ENCODE data around the gene CD74. TPM values are rescaled to one million over a fixed set of nuclear protein-coding genes. Genes with fewer than 3 reads are reported as not detected.
A peak's percentile ranks its signal among the peaks of the same experiment; 100 is the strongest.
"Not testable (repeated sequence)": the region's sequence is repeated elsewhere in the genome, so short reads cannot be mapped to it uniquely, and the experiment has no call there.

Gene CD74
- total RNA-seq, 1 donor from 2014 or later: 31.1 TPM

DNA sequence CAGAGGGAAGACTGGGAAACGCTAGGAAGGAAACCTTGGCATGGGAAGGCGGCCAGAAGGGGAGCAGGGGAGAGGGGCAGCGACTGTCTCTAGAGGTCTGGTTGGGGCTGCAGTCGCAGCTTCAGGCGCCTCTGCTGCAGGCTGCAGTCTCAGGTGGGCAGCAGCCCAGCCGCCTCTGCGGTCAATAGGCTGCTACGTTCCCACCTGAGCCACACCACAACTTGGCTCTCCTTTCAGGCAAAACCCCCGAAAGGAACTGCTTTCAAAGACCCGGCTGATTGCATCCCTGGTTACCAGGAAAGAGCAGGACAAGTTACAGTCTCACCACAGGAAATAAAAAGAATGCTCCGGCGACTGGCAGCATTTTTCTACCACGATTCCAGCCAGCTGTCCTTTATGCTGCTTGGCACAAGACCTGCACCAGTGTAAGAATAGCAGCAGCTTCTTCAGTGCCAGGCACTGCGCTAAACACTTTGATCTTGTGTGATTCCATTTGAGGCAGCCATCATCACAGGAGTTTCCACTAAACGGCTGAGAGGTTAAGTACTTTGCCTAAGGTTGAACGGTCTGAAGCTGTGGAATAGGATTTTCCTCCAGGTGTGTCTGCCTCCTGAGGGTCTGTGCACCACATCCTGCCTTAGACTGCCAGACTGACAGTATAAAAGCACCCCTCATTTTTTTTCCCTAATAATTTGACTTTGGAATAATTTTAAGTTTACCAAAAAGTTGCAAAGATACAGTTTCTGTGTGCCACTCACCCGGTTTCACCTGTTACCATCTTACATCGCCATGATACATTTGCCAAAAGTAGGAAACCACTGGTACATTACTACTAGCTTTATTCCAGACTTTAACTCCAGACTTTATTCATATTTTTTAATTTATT lies 29.3 kb upstream of the CD74 start:
- DNase-seq (ENCODE audit: low spot score): no peak

DNA sequence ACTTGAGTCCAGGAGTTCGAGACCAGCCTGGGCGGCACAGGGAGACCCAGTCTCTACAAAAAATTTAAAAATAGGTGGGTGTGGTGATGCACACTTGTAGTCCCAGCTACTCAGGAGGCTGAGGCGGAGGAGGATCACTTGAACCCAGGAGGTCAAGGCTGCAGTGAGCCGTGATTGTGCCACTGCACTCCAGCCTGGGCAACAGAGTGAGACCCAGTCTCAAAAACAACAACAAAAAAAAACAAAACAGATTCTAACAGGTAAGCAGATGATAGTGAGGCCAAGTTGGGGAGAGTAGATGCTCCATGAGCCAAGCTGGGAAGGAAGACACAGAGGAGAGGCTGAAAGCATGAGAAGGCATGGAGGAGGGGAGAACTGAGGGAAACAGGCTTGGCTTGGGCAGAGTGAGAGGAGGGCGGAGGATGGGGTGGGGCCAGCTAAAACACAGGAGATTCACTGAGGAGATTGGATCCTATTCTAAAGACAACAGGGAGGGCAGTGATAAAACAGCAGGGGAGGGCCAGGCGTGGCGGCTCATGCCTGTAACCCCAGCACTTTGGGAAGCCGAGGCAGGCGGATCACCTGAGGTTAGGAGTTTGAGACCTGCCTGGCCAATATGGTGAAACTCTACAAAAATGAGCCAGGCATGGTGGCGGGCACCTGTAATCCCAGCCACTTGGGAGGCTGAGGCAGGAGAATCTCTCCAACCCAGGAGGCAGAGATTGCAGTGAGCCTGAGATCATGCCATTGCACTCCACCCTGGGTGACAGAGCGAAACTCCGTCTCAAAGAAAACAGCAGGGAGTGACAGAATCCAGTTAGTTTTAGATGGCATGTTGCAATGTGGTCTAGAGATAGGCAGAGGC lies 28.5 kb upstream of the CD74 start:
- DNase-seq (ENCODE audit: low spot score): no peak

DNA sequence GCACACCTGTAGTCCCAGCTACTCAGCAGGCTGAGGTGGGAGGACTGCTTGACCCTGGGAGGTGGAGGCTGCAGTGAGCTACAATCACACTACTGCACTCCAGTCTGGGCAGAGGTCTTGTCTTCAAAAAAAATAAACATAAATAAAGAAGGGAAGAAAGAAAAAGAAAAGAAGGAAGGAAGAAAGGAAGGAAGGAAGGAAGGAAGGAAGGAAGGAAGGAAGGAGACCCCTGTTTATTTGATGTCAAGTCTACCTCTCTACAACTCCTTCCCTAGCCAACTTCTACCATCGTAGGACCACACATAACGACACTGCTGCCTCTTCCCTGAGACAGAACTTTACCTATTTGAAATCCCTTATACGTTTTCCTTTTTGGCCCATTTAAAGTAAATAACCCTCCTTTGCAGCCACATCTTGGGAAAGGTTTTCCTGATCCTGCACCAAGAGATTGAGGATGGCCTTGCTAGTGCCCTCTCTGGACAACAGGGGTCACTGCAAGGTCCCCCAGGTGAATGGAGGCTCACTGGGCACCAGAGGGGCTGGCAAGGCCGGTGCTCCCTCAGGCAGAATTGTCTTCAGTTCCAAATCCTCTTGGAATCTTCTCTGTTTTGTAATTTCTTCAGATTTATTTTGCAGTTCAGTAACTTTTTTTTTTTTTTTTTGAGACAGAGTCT lies 26.3 kb upstream of the CD74 start:
- no peak for DNase-seq (ENCODE audit: low spot score)

DNA sequence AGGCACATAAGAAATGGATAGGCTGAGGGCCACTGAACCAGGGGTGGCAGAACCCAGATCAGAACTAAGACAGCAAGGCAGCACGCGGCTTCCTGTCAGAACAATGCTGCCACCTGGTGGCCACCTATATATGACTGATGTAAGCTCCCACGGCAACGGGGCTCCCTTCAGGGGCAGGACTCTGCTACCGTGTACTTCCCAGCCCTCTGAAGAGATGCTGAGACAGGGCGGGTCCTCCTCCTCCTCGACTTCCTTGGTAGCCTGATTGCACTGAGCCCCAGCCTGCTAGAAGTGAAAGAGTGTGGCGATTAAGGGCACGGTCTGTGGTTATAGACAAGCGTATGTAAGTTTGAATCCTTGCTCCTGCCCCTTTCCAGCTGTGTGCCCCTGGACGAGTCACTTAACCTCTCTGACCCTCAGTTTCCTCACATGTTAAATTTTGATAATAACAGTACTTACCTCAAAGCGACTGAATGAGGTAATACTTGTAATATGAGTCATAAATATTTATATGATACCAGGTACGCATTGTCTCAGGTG lies 23.5 kb upstream of the CD74 start:
- DNase-seq (ENCODE audit: low spot score): peak; percentile 88

DNA sequence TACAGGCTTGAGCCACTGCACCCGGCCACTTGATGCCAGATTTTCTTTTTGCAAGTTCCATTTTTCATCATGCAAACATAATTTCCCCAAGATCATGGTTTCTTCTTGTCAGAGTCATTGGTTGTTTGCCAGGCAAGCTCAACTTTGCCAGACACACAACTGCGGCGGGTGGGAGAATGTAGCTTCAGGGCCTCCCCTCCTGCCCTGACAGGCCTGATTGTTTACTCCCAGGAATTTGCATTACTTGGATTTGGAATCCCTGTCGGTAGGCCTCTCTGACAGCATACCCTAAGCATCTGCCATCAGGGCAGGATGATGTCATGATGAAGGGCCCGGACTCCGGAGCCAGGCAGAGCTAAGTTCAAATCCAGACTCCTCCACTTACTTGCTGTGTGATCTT lies 21.8 kb upstream of the CD74 start:
- peak; percentile 91 for DNase-seq (ENCODE audit: low spot score)

DNA sequence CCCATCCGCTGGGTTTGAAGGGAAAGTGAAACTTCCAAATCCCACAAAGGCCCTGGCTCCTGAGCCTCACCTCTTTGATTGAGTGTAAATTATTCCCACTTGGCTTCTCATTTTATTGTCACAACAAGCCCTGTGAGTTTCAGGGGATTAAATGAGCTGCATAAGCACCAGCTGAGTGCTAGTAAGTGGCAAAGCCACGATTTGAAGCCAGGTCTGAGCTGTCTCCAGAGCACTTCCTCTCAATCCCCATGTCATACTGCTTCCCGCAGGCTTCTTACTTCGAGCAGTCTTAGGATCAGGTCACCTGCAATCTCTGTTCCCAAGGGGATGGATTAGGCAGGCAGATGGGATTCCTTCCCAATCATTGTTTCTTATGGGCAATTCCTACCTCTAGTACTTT lies 18.9 kb upstream of the CD74 start:
- DNase-seq (ENCODE audit: low spot score): no peak

DNA sequence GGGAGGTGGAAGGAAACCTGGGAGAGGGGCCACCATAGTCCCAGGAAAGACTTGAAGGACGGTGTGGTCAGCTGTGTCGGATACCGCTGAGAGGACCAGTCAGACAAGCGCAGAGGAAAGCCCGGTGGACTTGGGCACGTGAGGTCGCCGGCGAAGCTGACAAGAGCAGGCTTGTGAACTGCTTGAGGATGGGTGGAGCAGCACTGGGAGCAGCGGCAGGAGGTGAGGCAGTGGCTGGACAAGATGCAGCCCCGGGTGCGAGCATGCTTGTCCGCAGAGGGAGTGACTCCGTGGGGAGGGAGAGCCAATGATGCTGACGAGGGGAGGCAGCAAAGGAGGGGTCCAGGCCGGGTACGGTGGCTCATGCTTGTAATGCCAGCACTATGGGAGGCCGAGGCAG lies 18.3 kb upstream of the CD74 start:
- DNase-seq (ENCODE audit: low spot score): no peak

DNA sequence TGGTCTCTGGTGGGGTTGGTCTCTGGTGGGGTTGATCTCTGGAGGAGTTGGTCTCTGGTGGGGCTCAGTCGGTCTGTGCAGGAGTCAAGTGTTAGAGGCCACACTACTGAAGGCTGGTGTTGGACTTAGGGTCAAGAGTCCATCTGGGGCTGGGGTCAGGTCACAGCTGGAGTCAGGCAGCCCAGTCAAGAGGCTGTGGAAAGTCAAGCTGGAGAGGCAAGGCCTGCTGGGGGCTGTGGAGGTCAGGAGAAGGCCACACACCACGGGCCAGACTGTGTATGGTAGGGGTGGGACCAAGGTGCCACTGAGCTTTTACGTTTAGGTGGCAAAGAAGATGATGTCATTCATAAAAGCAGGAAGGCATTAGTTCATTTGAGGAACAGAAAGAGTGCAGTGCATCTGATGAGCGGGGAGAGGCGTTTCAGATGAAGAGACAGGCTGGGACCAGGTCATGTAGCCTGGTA lies 16.7 kb upstream of the CD74 start:
- no peak for DNase-seq (ENCODE audit: low spot score)

DNA sequence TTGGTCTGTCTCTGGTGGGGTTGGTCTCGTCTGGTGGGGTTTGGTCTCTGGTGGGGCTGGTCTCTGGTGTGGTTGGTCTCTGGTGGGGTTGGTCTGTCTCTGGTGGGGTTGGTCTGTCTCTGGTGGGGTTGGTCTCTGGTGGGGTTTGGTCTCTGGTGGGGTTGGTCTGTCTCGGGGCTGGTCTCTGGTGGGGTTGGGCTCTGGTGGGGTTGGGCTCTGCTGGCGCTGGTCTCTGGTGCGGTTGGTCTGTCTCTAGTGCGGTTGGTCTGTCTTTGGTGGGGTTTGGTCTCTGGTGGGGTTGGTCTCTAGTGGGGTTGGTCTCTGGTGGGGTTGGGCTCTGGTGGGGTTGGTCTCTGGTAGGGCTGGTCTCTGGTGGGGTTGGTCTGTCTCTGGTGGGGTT lies 16.3 kb upstream of the CD74 start:
- DNase-seq (ENCODE audit: low spot score): no peak

DNA sequence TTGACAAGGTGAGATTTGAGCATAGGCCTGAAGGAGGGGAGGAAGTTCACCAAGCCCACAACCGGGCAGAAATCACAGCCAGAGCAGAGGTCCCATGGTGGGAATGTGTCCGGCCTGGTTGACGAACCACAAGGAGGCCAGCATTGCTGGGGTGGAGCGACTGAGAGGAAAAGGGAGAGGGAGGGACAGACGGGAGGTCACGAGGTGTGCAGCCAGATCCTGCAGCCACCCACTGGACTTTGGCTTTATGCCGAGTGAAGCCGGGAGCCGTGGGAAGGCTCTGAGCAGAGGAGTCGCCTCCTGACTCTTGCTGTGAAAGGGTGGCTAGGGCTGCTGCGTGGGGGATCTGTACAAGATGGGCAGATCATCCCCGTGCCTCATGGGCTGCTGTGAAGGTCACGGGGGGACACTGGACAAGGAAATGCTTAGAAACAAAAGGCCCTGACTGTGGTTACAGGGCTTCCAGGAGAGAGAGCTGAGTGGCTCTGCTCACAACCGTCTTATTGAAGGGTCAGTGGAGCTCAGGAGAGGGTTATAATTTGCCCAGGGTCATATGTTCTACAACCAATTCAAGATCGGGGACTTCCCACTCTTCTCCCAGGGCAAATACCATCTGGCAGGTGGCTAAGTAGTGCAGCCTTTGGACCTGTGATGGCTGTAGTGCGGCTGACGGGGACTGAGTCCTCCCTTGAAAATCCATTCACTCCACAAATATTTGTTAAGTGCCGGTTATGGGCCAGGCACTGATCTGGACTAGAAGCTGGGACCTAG lies 15.6 kb upstream of the CD74 start:
- DNase-seq (ENCODE audit: low spot score): no peak

DNA sequence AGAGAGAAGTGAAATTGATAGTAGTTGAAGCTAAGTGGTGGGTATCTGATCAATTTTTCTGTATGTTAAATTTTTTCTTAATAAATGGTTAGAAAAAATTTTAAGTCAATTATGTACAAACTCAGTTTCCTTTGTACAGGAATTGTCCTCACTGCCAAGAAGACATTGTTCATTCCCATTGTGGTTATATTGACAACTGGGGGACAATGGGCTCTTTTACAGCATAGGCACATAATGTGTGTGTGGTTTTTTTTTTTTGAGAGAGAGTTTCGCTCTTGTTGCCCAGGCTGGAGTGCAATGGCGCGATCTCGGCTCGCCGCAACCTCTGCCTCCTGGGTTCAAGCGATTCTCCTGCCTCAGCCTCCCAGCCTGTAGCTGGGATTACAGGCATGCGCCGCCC lies 13.5 kb upstream of the CD74 start:
- DNase-seq (ENCODE audit: low spot score): not testable (repeated sequence)

DNA sequence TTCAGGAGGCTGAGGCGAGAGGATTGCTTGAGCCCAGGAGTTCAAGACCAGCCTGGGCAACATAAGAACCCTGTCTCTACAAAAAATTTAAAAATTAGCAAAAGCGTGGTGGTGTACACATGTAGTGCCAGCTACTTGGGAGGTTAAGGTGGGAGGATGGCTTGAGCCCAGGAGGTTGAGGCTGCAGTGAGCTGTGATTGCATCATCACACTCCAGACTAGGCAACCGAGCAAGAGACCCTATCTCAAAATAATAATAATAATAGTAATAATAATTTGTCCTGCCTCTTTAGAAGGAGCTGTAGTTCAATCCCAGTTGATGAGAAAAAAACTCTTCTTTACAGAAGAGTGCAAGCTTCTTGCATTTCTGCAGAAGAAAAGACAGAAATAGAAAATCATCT lies 10.0 kb upstream of the CD74 start:
- DNase-seq (ENCODE audit: low spot score): no peak

DNA sequence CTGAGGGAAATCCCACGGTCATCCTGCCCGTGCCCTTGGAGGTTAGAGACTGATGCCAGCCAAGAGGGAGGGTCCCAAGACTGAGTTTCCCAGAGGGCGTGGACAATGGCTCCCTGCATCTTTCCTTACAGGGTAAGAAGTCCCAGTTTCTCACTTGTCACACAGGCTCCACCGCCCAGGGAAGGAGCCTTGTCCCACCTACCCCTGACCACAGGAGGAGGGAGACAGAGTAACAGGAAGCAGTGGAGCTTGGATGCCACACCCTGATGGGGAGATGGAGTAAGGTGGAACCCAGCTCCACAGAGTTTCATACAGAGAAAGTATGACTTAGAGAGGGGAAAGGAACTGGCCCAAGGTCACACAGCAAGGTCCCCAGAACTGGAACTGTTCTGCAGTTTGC lies 9.4 kb upstream of the CD74 start:
- DNase-seq (ENCODE audit: low spot score): no peak

DNA sequence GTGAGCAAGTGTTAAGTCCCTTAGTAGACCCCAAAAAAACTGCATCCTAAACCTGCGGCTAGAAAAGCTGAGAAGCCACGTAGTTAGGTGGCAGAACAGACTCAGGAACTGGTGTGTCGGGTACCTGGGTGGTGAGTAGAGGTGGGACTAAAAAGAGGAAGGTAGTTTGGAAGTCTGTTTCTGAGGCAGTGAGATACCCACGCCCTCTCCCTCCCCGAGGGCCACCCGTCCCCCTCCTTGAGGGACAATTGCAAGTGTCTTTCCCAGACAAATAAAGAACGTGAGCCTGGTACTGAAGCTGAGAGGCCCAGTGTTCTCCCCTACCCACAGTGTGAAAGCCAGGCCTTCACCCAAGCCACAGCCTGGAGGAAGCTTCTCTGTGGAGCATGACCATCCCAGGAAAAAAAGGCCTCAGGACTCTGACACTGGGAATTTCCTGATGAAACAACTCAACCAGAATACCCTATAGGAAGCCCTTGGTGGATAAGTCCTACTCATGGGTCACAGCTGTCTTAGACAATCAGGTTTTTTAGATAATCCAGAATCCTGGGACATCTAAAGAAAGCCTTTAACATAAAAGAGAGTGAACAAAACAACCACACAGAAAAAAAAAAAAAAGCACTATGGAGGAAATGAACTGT lies 7.0 kb upstream of the CD74 start:
- no peak for DNase-seq (ENCODE audit: low spot score)

DNA sequence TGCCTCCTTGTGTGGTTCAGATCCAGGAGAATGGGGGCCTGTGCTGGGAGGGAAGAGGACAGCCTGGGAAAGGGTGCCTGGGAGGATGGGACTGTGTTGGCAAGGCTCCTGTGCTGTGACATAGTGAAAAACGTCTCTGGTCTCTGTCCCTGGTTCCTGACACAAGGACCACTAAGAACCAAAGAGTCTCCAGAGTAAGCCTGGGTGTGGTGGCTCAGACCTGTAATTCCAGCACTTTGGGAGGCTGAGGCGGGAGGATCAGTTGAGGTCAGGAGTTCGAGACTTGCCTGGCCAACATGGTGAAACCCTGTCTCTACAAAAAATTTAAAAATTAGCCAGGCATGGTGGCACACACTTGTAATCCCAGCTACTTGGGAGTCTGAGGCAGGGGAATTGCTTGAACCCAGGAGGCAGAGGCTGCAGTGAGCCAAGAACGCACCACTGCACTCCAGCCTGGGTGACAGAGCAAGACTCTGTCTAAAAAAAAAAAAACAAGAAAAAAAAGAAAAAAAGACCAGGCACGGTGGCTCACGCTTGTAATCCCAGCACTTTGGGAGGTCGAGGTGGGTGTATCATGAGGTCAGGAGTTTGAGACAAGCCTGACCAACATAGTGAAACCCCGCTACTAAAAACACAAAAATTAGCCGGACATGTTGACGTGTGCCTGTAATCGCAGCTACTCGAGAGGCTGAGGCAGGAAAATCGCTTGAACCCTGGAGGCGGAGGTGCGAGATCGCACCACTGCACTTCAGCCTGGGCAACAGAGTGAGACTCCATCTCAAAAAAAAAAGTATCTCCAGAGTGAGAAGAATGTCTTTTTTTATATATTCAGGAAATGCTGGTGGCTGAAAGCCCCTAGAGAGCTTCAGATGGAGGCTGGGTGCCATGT lies 1.4 kb upstream of the CD74 start:
- DNase-seq (ENCODE audit: low spot score): not testable (repeated sequence)

DNA sequence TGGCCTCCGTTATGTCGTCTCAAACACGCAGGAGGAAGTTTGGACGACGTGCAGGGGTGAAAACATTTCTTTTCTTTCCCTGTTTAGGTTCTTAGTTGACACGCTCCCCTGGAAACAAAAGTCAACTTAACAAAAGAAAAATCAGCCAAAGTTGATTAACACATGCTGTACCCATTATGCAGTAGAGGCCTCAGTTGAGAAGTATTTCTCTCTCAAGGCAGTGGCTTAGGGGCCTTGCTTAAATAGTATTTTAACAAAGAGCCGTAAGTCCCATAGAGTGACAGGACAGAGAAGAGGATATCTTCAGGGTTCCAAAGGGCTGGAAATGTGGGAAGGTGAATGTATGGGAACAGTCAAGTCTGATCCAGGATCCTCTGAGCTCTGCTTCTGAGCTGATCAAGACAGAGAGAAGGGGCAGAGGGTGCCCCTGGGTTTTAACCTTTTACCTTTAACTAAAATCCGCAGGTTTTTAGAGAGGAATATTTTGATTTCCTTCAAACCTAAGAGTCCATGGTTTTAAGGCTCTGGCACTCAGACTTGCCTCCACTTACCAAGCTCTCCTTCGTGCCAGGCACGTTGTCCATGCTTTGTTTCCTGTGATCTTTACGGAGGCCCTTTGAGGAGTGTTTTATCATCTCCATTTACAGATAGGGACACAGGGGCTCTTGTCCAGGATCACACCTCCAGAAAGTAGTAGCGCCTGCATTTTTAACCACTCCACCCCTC lies 629 bp upstream of the CD74 start:
- DNase-seq (ENCODE audit: low spot score): no peak

DNA sequence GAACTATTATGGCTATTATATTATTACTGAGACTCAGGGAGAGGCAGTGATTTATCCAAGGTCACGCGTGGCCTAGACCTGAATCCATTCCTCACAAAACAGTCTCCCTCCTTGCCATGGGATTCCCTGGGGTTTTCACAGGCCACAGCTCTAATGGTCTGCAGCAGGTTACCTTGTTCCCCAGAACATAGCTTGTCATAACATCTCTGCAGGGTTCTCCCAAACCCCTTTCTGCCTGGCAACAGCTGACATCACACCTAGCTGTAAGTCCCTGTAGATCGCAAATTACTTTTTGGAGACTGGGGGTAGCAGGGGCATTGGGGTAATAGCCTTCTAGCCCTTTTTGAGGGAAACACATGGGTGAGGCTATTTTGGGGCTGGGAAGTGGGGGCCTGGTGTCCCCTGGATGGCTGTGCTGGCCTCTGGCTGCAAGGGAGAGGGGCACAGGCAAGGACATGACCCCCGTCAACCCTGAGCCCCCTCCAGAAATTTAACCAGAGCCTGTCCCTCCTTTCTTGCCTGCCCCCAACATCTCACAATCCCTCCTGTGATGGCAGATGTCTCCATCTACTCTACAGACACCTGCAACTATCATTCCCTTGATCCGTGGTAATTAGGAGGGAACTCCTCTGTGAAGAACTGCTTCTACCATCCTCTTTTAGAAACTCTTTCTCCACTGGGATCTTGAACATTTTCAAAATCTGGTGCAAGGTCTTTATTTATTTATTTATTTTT lies 1.3 kb downstream of the CD74 start:
- DNase-seq (ENCODE audit: low spot score): peak; percentile 35

Data from umbilical cord (tissue), 2 donors.